Stimulated activated CD4-positive, alpha-beta T cell treated with anti-CD3 and anti-CD28 coated beads, Interleukin-15, amount 100 ng/mL, for 1 hour (primary cell): ENCODE measurements around the gene PIGZ.

Experiments used
- DNase-seq, 2 donors: peaks; one replicate each; pipeline ENCODE4 v3.0.0-alpha.2; 2020; ENCODE audit warnings: low read depth in 1 of 2, low spot score in 1 of 2

PIGZ gene

GRCh38 chr3:196985954-196986885, 17.6 kb upstream of the PIGZ start:
- DNase-seq, result no peak

- DNase-seq, result no peak
These were observed 16.7 kb upstream of the PIGZ start for GRCh38 chr3:196985298-196985697.

- no peak for DNase-seq
These were observed 14.6 kb upstream of the PIGZ start for GRCh38 chr3:196983186-196983585.

DNA sequence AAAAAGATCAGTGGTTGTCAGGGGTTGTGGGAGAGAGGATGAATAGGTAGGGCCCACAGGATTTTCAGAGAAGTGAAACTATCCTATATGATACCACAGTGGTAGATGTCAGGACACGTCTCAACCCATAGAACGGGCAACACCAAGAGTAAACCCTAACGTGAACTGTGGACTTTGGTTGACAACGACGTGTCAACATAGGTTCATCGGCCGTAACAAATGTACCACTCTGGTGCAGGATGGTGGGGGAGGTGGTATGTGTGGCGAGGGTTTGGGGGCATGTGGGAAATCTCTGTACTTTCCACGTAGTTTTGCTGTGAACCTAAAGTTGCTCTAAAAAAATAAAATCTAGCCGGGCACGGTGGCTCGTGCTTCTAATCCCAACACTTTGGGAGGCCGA, 13.0 kb upstream of the PIGZ start:
- DNase-seq, result no peak

DNA sequence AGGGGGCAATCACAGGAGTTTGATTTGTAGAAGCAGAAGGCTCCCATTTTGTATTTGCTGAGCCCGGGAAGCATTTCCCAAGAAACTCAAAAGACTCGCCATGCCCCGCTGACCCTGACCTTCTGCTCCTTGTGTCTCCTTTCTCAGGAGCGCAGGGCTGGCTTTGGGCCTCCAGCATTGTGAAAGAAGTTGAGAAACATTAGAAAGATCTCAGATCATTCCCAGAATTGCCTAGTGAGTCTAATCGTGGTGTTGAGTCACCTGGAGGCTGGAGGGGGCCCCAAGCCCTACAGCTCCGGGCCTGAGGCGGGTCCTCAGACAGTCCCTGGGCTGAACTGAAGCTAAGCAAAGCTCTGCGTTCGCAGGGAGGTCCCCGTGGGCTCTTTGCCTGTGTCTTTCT, 10.9 kb upstream of the PIGZ start:
- no peak for DNase-seq

GRCh38 chr3:196976941-196977340, 8.3 kb upstream of the PIGZ start:
- no peak for DNase-seq

- DNase-seq, result no peak
These were observed 6.7 kb upstream of the PIGZ start for GRCh38 chr3:196975349-196975748.

DNA sequence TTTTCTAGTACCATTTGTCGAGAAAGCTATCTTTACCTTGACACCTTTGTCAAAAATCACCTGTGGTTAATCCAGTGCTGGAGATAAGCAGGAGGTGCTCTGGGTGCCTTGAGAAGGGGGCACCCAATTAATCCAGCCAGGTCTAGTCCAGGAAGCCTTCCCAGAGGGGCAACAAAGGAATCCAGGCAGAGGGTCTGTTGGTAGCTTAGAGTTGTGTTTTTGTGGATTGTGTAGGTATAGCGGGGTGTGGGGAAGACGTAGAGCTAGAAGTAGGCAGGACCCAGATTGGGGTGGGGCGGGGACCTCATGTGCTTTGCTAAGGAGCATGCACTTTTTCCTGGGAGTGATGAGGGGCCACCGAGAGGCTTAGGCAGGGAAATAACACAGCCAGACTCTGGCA, 6.0 kb upstream of the PIGZ start:
- no peak for DNase-seq

- no peak for DNase-seq
These were observed 2.6 kb upstream of the PIGZ start for GRCh38 chr3:196971094-196971698.

GRCh38 chr3:196970547-196971093, 2.0 kb upstream of the PIGZ start:
- DNase-seq, result no peak

DNA sequence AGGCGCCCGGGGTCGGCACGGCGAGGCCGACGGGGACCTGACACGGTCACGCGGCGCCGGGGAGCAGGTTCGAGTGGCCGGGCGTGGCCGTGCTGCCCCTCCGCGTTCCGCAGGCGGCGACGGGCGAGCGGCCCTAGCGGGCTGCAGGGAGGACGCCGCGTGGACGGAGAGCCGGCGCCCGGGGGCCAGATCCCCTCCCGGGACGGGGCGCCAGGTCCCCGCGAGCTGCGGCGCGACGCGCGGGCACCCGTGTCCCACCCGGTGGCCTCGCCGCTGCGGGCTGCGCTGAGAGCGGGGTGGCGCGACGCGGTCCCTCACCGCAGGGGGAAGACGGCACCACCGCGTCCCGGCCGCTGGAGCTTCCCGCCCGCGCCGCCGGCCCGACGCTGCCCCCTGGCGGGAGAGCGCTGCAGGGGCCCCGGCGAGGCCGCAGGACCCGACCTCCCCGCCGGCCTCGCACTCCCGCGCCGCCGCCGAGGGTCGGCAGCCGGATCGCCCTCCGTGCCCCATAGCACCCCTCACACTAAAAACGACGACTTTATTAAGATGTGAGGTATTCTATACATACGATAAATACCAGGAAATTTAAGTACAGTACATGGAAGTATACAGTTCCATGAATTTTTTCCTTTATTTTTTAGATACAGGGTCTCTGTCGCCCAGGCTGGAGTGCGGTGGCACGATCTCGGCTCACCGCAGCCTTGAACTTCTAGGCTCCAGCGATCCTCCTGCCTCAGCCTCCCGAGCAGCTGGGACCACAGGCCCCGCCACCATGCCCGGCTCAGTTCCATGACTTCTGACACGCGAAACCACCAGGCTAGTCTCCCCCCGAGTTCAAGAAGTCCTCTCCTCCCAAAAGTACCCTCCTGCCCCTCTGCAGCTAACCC, 1.3 kb upstream of the PIGZ start:
- peak; percentile 42 to 64 for DNase-seq

DNA sequence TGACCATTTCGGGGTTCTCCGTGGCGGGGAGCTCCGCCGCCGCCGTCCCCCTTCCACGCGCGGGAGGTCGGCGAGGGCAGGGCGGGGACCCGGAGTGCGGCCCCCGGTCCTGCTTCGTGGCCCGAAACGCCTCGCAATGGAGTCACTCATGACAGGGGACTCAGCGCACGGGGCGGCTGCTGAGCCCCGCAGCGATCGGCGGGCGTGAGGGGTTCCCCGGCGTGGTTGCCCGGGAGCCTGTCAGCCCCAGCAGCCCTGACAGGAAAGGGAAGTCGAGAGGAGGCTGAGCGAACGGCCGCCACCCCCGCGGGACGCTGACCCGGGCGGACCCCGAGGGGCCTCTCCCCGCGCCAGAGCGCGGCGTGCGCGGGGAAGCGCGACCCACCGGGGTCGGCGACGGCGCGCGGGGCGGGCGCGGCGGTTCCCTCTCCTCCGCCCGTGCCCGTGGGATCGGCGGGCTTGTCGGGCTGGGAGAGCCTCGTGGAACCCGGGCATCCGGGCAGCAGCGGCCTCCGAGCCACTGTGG, 564 bp upstream of the PIGZ start:
- no peak for DNase-seq

DNA sequence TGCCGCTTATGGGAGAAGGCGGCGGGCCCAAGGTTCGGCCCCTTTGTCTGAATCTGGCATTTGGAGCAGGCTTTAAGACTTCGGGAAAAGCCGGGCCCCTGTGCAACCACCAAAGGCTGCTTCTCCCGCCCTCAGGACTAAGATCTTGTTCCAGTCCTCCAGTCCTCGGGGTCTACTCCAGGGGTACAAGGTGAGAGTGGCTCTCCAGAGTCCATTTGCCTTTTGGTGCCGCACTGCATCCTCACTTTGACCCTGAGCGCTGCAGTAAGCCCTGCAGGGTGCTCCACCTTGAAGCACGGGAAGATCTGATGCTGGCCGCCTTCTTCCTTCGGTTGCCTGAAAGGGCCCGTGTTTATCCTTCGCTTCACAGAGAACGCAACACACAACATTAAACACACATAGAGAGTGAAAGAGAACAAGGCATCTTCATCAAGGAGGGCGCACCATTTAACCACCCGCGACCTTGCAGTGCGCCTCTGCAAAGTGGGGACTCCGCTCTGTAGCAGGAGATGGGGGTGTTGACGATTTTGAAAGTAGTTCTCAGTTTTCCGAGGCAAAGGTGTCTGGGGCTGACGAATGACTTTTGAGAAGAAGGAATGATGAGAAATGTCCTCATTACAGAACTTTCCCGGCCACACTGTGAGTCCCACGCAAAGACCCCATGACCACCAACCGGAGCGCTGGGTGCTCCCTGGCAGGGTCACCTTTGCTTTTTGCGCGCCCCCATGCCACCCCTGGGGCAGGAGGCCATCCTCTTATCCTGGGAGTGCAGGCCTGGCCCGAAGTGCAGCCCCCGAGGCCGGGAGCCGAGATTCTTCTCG, 1.0 kb downstream of the PIGZ start:
- no peak for DNase-seq

GRCh38 chr3:196966526-196967401, 1.9 kb downstream of the PIGZ start:
- DNase-seq, result no peak

- DNase-seq, result no peak
These were observed 2.8 kb downstream of the PIGZ start for GRCh38 chr3:196965804-196966173.

GRCh38 chr3:196965112-196965803, 3.4 kb downstream of the PIGZ start:
- no peak for DNase-seq

- no peak for DNase-seq
These were observed 5.0 kb downstream of the PIGZ start for GRCh38 chr3:196963631-196963953.

DNA sequence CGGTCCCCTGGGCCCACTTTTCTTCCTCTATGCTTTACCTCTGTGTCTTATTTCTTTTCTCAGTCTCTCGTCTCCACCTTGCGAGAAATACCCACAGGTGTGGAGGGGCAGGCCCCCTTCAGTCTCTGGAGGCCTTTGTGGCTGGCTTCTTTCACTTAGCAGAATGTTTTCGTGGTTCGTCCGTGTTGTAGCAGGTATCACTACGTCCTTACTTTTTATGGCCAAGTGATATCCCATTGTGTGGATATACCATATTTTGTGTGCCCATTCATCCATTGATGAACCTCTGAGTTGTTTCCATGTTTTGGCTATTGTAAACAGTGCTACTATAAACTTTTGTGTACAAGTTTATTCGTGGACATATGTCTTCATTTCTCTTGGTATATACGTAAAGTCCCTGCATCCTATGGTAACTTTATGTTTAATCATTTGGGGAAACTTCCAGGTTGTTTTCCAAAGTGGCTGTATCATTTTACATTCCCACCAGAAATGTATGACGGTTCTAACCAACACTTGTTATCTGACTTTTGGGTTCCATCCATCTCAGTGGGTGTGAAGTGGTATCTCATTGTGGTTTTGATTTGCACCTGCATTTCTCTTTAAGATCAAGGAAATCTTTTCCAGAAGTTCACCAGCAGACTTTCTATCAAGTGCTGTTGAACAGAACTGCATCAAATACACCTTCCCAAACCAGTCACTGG, 5.6 kb downstream of the PIGZ start:
- no peak for DNase-seq
